Lung (tissue), 12 donors: Measurements from ENCODE around the gene LOXL4. TPM values are rescaled to one million over a fixed set of nuclear protein-coding genes. Genes with fewer than 3 reads are reported as not detected.

Source experiments
- ATAC-seq: fragments of 200-7000 bp; cut with Tn5 transposase; one replicate; pipeline ENCODE4 v1.9.1; 2020; ENCODE audit warnings: moderate number of reproducible peaks; ENCODE audit not compliant: insufficient read depth, low FRiP score
- DNase-seq, 3 donors: peaks; one replicate each; pipeline ENCODE4 v3.0.0-alpha.2; 2013 to 2017
- H3K27ac ChIP-seq, 2 donors: one replicate each; pipeline ENCODE4 v1.5.1; 2013; ENCODE audit warnings: mild to moderate bottlenecking in 2 of 2, moderate library complexity in 2 of 2, control low read depth in 1 of 2, inconsistent platforms in 1 of 2, low read depth in 1 of 2, low read length in 1 of 2
- H3K27me3 ChIP-seq, 3 donors: one replicate each; pipeline ENCODE4 v1.5.1; 2013; ENCODE audit warnings: low read length in 2 of 3; ENCODE audit not compliant: control insufficient read depth in 3 of 3, insufficient read depth in 3 of 3
- H3K36me3 ChIP-seq, 4 donors: one replicate each; pipeline ENCODE4 v1.5.1; 2013; ENCODE audit warnings: low read length in 4 of 4, mild to moderate bottlenecking in 1 of 4, moderate library complexity in 1 of 4; ENCODE audit not compliant: control insufficient read depth in 4 of 4, insufficient read depth in 4 of 4
- H3K4me1 ChIP-seq, 5 donors: one replicate each; pipeline ENCODE4 v1.5.1; 2013; ENCODE audit warnings: low read length in 5 of 5, mild to moderate bottlenecking in 2 of 5, moderate library complexity in 1 of 5; ENCODE audit not compliant: control insufficient read depth in 5 of 5, insufficient read depth in 5 of 5
- H3K4me3 ChIP-seq: one replicate; pipeline ENCODE4 v1.5.1; 2013; ENCODE audit warnings: mild to moderate bottlenecking, control low read depth, moderate library complexity
- H3K9ac ChIP-seq, 2 donors: one replicate each; pipeline ENCODE4 v1.5.1; 2013; ENCODE audit warnings: low read length in 2 of 2, control low read depth in 1 of 2; ENCODE audit not compliant: insufficient read depth in 1 of 2
- H3K9me3 ChIP-seq, 4 donors: one replicate each; pipeline ENCODE4 v1.5.1; 2013; ENCODE audit warnings: low read length in 3 of 4, mild to moderate bottlenecking in 1 of 4, moderate library complexity in 1 of 4; ENCODE audit not compliant: control insufficient read depth in 4 of 4, insufficient read depth in 3 of 4
- WGBS, 2 donors: extraction: QIAGEN DNeasy Blood & Tissue Kit; methylation state at CpG; one replicate each; pipeline ENCODE4 v1.1.7; 2013; 5-methylcytosine and 5-hydroxymethylcytosine counted together
- polyA plus RNA-seq, 2 donors: library from polyadenylated mRNA; stranded (reverse); fragments of 200-250 nt; gene quantifications; one replicate each; pipeline ENCODE4 v1.2.1, GENCODE V29; 2013
- total RNA-seq, 2 donors: library from RNA; depleted of rRNA in 1 of 2; stranded (reverse); fragments of >200 nt in 1 of 2; gene quantifications; one replicate each; pipeline ENCODE4 v1.2.1, GENCODE V29; 2014 to 2021
- TF ChIP-seq, protein P1 (sequence below): IDR thresholded peaks from 2 replicates; pipeline ENCODE4 v1.5.1; 2012; ENCODE audit warnings: mild to moderate bottlenecking; ENCODE audit errors: control extremely low read depth, extremely low read depth
- donor health status: control.
- donor health status: control.
- donor health status: Bipolar disorder and iron deficiency.
- donor health status: healthy.
- donor health status: DM: yes; HTN: yes; CAD: no.

The LOXL4 gene
- total and polyA plus RNA-seq, 4 donors, result 1.6 to 3.3 (median 2.6) TPM

DNA sequence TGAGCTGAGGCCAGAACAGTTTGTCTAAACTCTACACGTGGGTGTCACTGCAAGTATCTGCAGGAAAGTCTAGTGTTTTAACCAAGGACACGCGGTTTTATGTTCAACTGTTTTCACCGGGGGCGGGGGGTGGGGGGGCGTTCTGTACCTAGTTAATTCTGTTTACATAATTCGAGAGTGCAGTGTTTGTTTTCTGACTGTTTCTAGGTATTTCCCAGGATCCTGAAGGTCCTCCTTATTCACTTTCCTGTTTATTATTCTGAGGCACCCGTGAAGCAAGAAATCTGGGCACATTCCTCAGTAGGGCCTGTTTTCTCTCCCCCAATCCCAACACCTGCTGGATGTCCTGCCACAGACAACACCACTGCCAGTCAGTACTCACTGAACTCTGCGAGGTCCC, 7.6 kb downstream of the LOXL4 start:
- no peak overlapping the region for H3K4me3 ChIP-seq
- no peaks in the 10 kb centered on the region for H3K27me3 ChIP-seq
- WGBS, 2 donors, result 49 to 51% methylated on average over 9 of the region's 9 CpGs
- no peak overlapping the region for H3K9ac ChIP-seq
- no peak overlapping the region for H3K27ac ChIP-seq
- H3K9me3 ChIP-seq, result no peaks in the 10 kb centered on the region
- TF ChIP-seq, protein P1, sequence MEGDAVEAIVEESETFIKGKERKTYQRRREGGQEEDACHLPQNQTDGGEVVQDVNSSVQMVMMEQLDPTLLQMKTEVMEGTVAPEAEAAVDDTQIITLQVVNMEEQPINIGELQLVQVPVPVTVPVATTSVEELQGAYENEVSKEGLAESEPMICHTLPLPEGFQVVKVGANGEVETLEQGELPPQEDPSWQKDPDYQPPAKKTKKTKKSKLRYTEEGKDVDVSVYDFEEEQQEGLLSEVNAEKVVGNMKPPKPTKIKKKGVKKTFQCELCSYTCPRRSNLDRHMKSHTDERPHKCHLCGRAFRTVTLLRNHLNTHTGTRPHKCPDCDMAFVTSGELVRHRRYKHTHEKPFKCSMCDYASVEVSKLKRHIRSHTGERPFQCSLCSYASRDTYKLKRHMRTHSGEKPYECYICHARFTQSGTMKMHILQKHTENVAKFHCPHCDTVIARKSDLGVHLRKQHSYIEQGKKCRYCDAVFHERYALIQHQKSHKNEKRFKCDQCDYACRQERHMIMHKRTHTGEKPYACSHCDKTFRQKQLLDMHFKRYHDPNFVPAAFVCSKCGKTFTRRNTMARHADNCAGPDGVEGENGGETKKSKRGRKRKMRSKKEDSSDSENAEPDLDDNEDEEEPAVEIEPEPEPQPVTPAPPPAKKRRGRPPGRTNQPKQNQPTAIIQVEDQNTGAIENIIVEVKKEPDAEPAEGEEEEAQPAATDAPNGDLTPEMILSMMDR, result no peak
- ATAC-seq, result no peak
- no peak for DNase-seq
- no peaks in the 10 kb centered on the region for H3K4me1 ChIP-seq
- peaks cover 0 to 8% (median under 1%) of the 10 kb centered on the region in 4 donors for H3K36me3 ChIP-seq

DNA sequence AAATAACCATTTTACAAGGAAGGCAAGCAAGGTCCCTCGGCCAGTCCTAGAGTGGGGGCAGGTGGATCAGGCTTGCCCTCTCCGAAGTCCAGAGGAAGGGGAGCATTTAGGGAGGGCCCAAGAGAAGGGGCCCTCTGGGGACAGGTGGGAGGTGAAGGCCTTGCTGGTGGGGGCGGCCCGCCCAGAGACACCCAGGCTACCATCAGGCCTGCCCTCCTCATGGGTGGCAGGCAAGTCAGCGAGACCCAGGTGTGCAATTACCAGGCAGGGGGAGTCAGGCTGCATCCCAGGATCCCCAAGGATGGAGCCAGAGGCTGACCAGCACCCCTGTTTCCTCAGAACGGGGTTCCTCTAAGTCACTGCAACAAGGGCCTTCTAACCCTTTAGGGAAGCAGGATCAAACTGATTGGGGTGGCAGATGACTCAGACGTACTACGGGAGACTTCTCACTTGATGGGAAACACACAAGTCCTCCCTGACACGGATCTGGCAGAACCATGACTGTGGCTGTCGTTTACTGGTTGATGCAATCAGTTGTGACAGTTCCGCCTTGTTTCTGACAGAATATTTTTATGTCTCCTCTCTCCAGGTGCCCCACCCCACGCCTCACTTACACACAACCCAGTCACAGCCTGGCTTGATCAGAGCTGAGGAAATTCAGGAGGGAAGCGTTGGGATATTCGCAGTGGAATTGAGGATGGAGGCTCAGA, 8.2 kb downstream of the LOXL4 start:
- no peak overlapping the region for H3K9ac ChIP-seq
- no peak overlapping the region for H3K27ac ChIP-seq
- no peaks in the 10 kb centered on the region for H3K4me1 ChIP-seq
- H3K27me3 ChIP-seq, result no peaks in the 10 kb centered on the region
- ATAC-seq (no peak), DNase-seq (no peak)
- peaks cover 0 to 8% (median under 1%) of the 10 kb centered on the region in 4 donors for H3K36me3 ChIP-seq
- 54 to 69% methylated on average over 14 of the region's 14 CpGs for WGBS, 2 donors
- no peak overlapping the region for H3K4me3 ChIP-seq
- TF ChIP-seq, protein P1, result no peak
- no peaks in the 10 kb centered on the region for H3K9me3 ChIP-seq

DNA sequence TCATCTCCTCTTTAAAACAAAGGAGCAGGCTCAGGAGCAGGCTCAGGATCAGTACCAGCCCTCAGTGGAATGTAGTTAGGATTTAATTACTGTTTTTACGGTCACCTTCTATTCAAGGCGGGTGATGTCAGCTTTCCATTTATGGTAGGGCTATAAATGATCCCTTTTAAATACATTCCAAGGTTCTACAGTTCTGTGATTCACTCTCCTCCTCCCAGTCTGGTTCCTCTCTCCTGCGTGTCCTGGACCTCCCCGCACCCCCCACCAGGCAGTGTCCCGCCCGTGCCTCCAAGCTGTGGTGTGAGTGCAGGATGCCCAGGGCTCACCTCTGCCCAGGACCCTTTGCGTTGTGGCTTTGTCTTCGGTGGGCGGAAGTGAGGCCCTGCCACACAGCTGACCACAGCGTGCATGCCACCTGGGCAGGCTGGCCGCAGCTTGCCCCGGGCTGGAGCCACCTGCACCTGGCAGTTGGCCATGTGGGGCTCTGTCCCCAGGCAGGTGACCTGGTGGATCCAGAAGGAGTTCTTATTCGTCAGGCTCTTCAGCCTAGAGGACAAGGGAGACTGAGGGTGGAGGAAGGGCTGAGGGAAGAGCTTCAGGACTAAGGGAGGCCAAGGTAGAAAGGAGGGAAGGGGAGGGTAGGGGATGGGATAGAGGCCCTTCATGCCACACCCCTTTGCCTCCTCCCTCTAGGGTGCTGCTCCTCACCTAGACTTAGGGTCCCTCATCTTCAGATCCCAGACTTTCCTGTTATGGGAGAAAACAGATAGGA, 9.1 kb downstream of the LOXL4 start:
- TF ChIP-seq, protein P1, result no peak
- Histone ChIP-seq H3K27me3 (no peaks in the 10 kb centered on the region), H3K4me3 (no peak overlapping the region), H3K27ac (no peak overlapping the region), H3K4me1 (no peaks in the 10 kb centered on the region), H3K9ac (no peak overlapping the region), H3K36me3 (peaks cover 0 to 8% (median under 1%) of the 10 kb centered on the region in 4 donors), H3K9me3 (no peaks in the 10 kb centered on the region)
- WGBS, 2 donors, result 87 to 89% methylated on average over 13 of the region's 13 CpGs
- no peak for DNase-seq
- ATAC-seq, result no peak
